NCI-H187 treated with DMSO at 0.1 percent for 48 hours (cell line): ENCODE data around the gene CHRNB1.

Experiments
- DNase-seq: peaks from one replicate; lab custom pipeline; 2025; lab: John Stamatoyannopoulos, UW

CHRNB1 gene, protein sequence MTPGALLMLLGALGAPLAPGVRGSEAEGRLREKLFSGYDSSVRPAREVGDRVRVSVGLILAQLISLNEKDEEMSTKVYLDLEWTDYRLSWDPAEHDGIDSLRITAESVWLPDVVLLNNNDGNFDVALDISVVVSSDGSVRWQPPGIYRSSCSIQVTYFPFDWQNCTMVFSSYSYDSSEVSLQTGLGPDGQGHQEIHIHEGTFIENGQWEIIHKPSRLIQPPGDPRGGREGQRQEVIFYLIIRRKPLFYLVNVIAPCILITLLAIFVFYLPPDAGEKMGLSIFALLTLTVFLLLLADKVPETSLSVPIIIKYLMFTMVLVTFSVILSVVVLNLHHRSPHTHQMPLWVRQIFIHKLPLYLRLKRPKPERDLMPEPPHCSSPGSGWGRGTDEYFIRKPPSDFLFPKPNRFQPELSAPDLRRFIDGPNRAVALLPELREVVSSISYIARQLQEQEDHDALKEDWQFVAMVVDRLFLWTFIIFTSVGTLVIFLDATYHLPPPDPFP

GRCh38 chr17:7444682-7445618, at the start of gene CHRNB1:
Gene CHRNB1, plus strand, starts transcription at chr17:7445061. Its CDS starts 67 bp downstream, at chr17:7445128.
- no peak for DNase-seq

DNA sequence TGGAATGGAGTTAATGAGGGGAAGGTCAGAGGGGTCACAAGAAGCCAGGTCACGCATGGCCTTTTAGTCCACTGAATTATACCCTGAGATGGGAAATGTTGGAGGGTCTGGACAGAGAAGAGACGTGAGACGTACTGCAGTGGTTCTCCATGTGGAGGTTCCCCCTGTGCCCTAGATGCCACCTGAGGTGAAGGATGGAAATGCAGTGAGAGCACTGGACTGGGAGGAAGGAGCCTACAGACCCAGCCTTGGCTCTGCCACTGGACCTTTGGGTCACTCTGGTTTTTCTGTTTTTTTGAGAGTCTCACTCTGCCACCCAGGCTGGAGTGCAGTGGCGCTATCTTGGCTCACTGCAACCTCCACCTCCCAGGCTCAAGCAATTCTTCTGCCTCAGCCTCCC, 48.7 kb upstream of the CHRNB1 start:
- DNase-seq: no peak

DNA sequence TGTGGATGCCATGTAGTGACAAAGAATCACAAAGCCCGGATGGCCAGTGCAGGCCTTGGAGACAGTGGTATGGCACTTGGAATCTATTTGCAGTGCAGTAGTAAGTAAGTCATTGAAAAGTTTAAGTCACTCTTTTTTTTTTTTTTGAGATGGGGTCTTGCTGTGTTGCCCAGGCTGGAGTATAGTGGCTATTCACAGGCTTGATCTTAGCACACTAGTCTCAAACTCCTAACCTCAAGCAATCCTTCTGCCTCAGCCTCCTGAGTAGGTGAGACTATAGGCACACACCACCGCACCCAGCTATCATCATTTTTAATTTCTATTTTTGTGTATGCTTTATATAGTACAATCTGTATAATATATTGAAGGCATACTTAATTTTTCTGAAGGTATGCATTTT, 46.2 kb upstream of the CHRNB1 start:
- no peak for DNase-seq

DNA sequence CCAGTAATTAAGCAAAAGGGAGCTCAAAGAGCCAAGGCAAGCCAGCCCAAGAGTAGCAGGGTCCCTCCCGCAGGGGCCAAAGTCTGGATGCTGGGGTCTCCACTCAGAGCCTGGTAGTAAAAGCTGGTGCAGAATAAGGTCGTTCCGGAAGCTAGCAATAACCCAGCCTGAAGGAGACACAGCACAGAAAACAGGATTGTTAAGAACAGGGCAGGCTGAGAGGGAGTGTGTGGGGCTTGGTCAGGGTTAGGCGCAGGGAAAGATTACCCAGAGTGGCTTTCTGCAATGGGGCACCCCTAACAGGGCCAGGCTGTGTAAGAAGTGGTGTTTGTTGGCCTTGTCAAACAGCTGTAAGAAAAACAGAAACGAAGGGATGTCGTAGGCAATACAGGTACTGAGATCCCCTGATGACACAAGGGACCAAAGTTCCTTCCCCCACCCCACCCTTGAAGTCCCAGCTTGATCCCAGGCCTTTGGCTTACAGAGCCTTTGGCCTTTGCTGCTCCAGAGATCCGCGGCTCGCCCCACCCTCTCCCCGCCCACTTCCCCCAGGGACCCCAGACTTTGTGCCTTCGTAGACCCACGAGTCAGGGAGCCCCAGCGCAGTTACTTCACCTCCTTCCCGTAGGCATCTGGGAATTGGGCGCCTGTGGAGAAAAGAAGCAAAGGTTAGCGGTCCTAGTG, 41.7 kb upstream of the CHRNB1 start:
- no peak for DNase-seq

DNA sequence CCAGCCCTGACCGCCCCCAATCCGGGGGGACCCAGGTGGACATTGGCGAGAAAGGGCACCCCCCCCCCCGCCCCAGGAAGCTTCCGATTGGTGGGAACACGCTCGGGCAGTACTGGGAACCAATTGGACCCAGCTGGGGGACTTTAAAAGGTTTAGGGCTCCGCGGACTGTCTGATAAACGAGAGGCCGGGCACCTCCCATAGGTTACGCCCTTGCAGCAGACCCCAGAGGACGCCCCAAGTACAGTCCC, 41.2 kb upstream of the CHRNB1 start:
- DNase-seq: no peak

GRCh38 chr17:7403977-7404736, 40.7 kb upstream of the CHRNB1 start, which contains the start of gene TMEM256:
Gene TMEM256, minus strand, starts transcription at chr17:7404097. Its CDS starts 13 bp downstream, at chr17:7404084.
- DNase-seq: peak; percentile 64

GRCh38 chr17:7404737-7405349, 40.0 kb upstream of the CHRNB1 start:
- DNase-seq: no peak

GRCh38 chr17:7405350-7406234, 39.3 kb upstream of the CHRNB1 start:
- DNase-seq: no peak

- no peak for DNase-seq
These were observed 38.5 kb upstream of the CHRNB1 start for GRCh38 chr17:7406235-7406825.

DNA sequence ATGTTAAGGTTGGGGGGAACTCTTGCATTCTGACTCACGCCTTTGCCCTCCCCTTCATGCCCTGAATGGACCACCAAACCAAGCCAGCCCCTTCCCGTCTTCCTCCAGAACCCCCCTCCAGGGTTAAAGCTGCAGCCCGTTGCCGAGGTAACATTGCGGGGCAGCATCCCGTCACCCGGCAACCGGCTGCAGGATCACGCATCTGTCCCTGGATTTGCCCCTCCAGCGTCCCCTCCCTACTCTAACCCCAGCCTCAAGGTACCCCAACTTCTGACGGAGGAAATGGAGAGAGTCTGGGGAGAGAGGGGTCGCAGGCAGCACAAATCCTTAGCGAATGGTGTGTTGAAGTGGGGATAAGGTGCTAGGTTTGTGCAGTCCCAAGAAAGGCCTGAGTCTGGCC, 37.8 kb upstream of the CHRNB1 start:
- no peak for DNase-seq

- DNase-seq: no peak
These were observed 37.2 kb upstream of the CHRNB1 start, which contains the start of gene NLGN2 for GRCh38 chr17:7407485-7408251. Gene NLGN2, plus strand, starts transcription at chr17:7407845. Its CDS starts 411 bp downstream, at chr17:7408256.

GRCh38 chr17:7408252-7408727, 36.6 kb upstream of the CHRNB1 start:
- DNase-seq: no peak

- no peak for DNase-seq
These were observed 36.0 kb upstream of the CHRNB1 start for GRCh38 chr17:7408863-7409262.

DNA sequence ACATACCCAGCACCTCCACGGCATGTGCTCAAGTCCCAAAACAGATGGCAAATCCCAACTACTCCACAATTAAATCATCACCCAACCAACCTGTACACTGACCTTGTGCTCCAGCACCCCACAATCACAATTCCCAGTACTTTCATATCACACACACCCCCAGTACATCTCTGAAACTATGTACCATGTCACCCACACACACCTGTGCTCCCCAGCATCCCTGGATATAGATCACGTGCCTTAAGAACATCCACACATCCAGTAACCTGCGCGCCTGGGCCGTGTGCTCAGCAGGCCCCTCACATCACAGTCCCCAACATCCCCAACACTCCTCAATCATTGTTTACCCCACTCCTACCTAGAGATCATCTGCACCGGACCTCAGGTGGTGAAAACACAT, 35.1 kb upstream of the CHRNB1 start:
- no peak for DNase-seq

DNA sequence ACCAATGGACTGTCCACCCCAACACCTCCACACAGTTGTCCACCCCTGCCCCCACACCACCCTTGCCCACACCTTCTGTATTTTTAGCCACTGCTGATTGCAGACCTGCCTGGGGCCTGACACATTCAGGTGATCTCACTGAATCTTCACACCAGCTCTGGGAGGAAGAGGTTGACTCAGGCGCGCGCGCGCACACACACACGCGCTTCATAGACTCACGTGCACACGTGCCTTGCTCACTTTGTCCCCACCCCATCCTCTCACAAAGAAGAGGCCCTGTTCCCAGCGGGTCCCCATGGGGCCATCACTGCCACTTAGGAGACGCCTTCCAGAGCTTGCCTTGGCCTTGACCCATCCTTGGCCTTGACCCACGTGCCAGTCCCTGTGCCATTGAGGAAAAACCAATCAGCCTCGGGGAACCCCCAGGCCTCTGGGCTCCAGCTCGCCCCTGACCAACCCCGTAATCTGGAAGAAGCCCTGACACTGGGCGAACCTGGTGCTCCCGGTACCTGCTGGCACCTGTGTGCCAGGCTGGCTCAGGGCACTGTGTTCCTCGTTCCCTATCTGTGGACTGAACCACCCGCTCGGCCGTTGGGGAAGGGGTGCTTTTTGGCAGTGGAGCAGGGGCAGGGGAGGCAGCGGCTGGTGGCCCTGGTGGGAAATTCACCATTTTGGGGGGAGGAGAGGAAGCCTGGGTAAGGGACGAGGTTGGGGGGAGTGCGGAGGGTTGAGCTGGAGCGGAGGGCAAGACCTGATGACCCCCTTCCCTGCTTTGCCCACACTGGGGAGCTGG, 34.0 kb upstream of the CHRNB1 start:
- DNase-seq: no peak

DNA sequence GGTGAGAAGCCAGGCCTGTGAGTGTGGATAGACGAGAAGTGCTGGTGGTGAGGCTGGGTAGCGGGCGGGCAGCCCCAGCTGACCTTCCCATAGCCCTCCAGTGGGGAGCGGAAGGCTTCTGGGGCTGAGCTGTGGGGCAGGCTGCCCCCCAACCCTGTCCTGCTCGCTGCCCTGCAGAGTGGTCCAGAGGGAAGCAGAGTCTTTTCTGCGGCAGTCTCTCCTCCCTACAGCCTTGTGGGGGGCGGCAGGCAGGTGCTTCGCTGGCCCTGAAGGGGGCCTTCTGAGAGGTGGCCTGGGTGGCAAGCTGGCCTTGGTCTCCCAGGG, 33.5 kb upstream of the CHRNB1 start:
- no peak for DNase-seq

DNA sequence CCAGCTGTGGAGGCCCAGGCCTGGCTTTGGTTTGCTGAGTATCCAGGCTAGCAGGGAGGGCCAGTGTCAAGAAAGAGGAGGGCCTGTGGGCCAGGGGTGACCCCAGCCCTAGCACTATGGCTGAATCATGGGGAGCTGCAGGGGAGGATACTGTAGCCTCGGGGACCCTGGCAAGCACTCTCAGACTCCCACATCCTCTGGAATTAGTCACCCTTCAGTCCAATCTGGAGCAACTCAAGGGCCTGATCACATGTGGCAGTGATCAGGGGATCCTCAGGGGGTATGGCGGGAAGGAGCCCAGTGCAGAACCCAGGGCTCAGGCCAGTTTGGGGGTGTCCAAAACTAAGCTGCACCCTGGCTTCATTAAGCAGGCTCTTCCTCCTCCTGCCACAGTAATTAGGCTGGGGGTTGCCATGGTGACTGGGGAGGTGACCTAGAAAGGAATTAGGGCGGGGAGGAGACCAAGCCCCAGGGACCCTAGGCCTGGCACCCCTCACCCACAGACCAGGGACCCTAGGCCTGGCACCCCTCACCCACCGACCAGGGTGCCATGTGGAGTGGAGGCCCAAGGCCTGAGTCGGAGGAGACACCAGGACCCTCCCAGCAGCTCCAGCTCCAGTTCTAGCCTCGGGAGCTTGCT, 31.4 kb upstream of the CHRNB1 start:
- DNase-seq: no peak

GRCh38 chr17:7414837-7415236, 30.0 kb upstream of the CHRNB1 start:
- no peak for DNase-seq
